Sigmoid colon (tissue), 7 donors: ENCODE data around the gene TIGAR. TPM values are rescaled to one million over a fixed set of nuclear protein-coding genes. Genes with fewer than 3 reads are reported as not detected.

Experiments
- DNase-seq: peaks from one replicate; pipeline ENCODE4 v3.0.0-alpha.2; 2019
- H3K27ac ChIP-seq, 4 donors: fragments of 200-600 bp; sonication (generic); one replicate each; pipeline ENCODE4 v1.5.1; 2016 to 2019; ENCODE audit warnings: mild to moderate bottlenecking in 1 of 4
- H3K27me3 ChIP-seq, 3 donors: fragments of 200-600 bp; sonication (generic); one replicate each; pipeline ENCODE4 v1.5.1; 2019; ENCODE audit warnings: mild to moderate bottlenecking in 1 of 3
- H3K36me3 ChIP-seq, 4 donors: fragments of 200-600 bp; sonication (generic); one replicate each; pipeline ENCODE4 v1.5.1; 2016 to 2019
- H3K4me1 ChIP-seq, 4 donors: fragments of 200-600 bp; sonication (generic); one replicate each; pipeline ENCODE4 v1.5.1; 2017 to 2019
- H3K4me3 ChIP-seq, 4 donors: fragments of 200-600 bp; sonication (generic); one replicate each; pipeline ENCODE4 v1.5.1; 2017 to 2019; ENCODE audit warnings: mild to moderate bottlenecking in 2 of 4, moderate library complexity in 1 of 4
- H3K9me3 ChIP-seq, 4 donors: fragments of 200-600 bp in 3 of 4; sonication (generic) in 3 of 4; one replicate each; pipeline versions ENCODE4 v1.5.1 to v1.6.1; 2013 to 2019
- EP300 ChIP-seq, 4 donors: sonication (generic); formaldehyde crosslinking; IDR thresholded peaks; one replicate each; pipeline ENCODE4 v1.6.1; 2017; ENCODE audit warnings: antibody characterized with exemption in 4 of 4
- POLR2A ChIP-seq, 2 donors: fragments of 450-650 bp; IDR thresholded peaks; one replicate each; pipeline ENCODE4 v1.6.1; 2016; ENCODE audit warnings: antibody characterized with exemption in 2 of 2, mild to moderate bottlenecking in 2 of 2, moderate library complexity in 2 of 2
- POLR2AphosphoS5 ChIP-seq, 4 donors: sonication (generic); formaldehyde crosslinking; IDR thresholded peaks; one replicate each; pipeline ENCODE4 v1.6.1; 2017; ENCODE audit warnings: antibody characterized with exemption in 4 of 4
- WGBS, 2 donors: extraction: QIAGEN DNeasy Blood & Tissue Kit; methylation state at CpG; one replicate each; pipeline ENCODE4 v1.1.7; 2013; 5-methylcytosine and 5-hydroxymethylcytosine counted together
- intact Hi-C: fragments of 100-400 bp; cut with DNase I; formaldehyde crosslinking; loops from one replicate; pipeline ENCODE4 v1.15.1; 2023
- polyA plus RNA-seq, 3 donors: library from polyadenylated mRNA; stranded (reverse); fragments of 200-250 nt; gene quantifications; one replicate each; pipeline ENCODE4 v1.2.3, GENCODE V29; 2013
- total RNA-seq, 4 donors: library from RNA; depleted of rRNA; stranded (reverse); fragments of >200 nt; gene quantifications; one replicate each; pipeline ENCODE4 v1.1.0, GENCODE V29; 2016
- TF ChIP-seq, protein P1 (sequence below), 4 experiments: fragments of 450-650 bp in 3 of 4; fragments of 200-600 bp in 1 of 4; IDR thresholded peaks; one replicate each; pipeline ENCODE4 v1.5.1; 2016 to 2019; ENCODE audit warnings: antibody characterized with exemption in 4 of 4, mild to moderate bottlenecking in 3 of 4, moderate library complexity in 2 of 4
- donor health status: healthy with polysubstance abuse.
- donor health status: Bipolar disorder and iron deficiency.
- donor health status: healthy.

TIGAR gene
- total and polyA plus RNA-seq, 7 donors, result 4.4 to 14.6 (median 6.0) TPM

GRCh38 chr12:4276524-4277204 is 44.3 kb upstream of the TIGAR start:
- H3K9me3 ChIP-seq, result no peaks in the 10 kb centered on the region
- peak overlapping the region; percentile 93 to 99 (median 95) for H3K27ac ChIP-seq
- peaks cover 0 to 49% (median 7%) of the 10 kb centered on the region in 4 donors for H3K36me3 ChIP-seq
- H3K4me1 ChIP-seq, result peaks cover 0 to 74% (median 70%) of the 10 kb centered on the region in 4 donors
- WGBS, 2 donors, result 2 to 7% methylated on average over 10 of the region's 10 CpGs
- peak; percentile 95 for DNase-seq
- H3K4me3 ChIP-seq, result peak overlapping the region in 3 of 4 donors; percentile 67 to 91 (median 82)
- no peaks in the 10 kb centered on the region for H3K27me3 ChIP-seq
- intact Hi-C loops, result loop anchor here (1.0 to 10.0 kb wide), 5 partner anchors 169 to 1202 kb away; partner anchors contain the start of gene TSPAN9
- no peak for TF ChIP-seq EP300 (IDR thresholded peaks at IDR 0.05)
- TF ChIP-seq, protein P1, sequence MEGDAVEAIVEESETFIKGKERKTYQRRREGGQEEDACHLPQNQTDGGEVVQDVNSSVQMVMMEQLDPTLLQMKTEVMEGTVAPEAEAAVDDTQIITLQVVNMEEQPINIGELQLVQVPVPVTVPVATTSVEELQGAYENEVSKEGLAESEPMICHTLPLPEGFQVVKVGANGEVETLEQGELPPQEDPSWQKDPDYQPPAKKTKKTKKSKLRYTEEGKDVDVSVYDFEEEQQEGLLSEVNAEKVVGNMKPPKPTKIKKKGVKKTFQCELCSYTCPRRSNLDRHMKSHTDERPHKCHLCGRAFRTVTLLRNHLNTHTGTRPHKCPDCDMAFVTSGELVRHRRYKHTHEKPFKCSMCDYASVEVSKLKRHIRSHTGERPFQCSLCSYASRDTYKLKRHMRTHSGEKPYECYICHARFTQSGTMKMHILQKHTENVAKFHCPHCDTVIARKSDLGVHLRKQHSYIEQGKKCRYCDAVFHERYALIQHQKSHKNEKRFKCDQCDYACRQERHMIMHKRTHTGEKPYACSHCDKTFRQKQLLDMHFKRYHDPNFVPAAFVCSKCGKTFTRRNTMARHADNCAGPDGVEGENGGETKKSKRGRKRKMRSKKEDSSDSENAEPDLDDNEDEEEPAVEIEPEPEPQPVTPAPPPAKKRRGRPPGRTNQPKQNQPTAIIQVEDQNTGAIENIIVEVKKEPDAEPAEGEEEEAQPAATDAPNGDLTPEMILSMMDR (IDR thresholded peaks at IDR 0.05), result peak; percentile 93 to 96 (median 96)
- peak in 3 of 4 donors; percentile 51 to 61 (median 60) for TF ChIP-seq POLR2AphosphoS5 (IDR thresholded peaks at IDR 0.05)
- no peak for TF ChIP-seq POLR2A (IDR thresholded peaks at IDR 0.05)

DNA sequence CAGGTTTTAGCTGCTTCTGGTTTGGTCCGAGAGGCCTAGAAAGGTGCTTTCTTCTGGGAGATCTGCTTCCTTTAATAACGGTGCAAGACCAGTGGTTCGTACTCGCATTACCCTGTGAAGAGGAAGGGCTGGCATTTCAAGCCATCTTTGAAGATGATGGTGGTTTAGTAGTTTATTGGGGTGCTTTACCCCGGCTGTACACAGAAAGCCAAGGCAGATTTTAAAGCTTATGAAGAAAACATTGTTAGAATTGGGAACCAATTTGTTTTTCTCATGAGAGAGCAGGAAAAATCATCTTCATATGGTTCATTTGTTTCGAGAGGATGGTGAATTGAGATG is 43.8 kb upstream of the TIGAR start:
- no peak for DNase-seq
- Histone ChIP-seq H3K27me3 (no peaks in the 10 kb centered on the region), H3K9me3 (no peaks in the 10 kb centered on the region), H3K4me3 (peak overlapping the region in 1 of 4 donors; percentile 91), H3K36me3 (peaks cover 0 to 54% (median 10%) of the 10 kb centered on the region in 4 donors), H3K27ac (peak overlapping the region; percentile 23 to 99 (median 95)), H3K4me1 (peaks cover 0 to 76% (median 74%) of the 10 kb centered on the region in 4 donors)
- intact Hi-C loops, result loop anchor here (1.0 to 10.0 kb wide), 5 partner anchors 170 to 1202 kb away; partner anchors contain the start of gene TSPAN9
- TF ChIP-seq EP300 (IDR thresholded peaks at IDR 0.05) (no peak), POLR2A (IDR thresholded peaks at IDR 0.05) (no peak), POLR2AphosphoS5 (IDR thresholded peaks at IDR 0.05) (no peak)
- TF ChIP-seq, protein P1 (IDR thresholded peaks at IDR 0.05), result no peak
- 12 to 24% methylated on average over 6 of the region's 6 CpGs for WGBS, 2 donors

- Histone ChIP-seq H3K27me3 (no peaks in the 10 kb centered on the region), H3K27ac (peak overlapping the region; percentile 23 to 99 (median 86)), H3K36me3 (peaks cover 0 to 61% (median 13%) of the 10 kb centered on the region in 4 donors), H3K4me1 (peaks cover 0 to 75% (median 73%) of the 10 kb centered on the region in 4 donors), H3K4me3 (no peak overlapping the region), H3K9me3 (no peaks in the 10 kb centered on the region)
- WGBS, 2 donors, result 30 to 66% methylated on average over 3 of the region's 3 CpGs
- TF ChIP-seq EP300 (IDR thresholded peaks at IDR 0.05) (no peak), POLR2A (IDR thresholded peaks at IDR 0.05) (no peak), POLR2AphosphoS5 (IDR thresholded peaks at IDR 0.05) (no peak)
- TF ChIP-seq, protein P1 (IDR thresholded peaks at IDR 0.05), result no peak
- DNase-seq, result no peak
- intact Hi-C loops, result loop anchor here (1.0 to 10.0 kb wide), 5 partner anchors 171 to 1203 kb away; partner anchors contain the start of gene TSPAN9
Observed at GRCh38 chr12:4277857-4278256, 43.2 kb upstream of the TIGAR start.

DNA sequence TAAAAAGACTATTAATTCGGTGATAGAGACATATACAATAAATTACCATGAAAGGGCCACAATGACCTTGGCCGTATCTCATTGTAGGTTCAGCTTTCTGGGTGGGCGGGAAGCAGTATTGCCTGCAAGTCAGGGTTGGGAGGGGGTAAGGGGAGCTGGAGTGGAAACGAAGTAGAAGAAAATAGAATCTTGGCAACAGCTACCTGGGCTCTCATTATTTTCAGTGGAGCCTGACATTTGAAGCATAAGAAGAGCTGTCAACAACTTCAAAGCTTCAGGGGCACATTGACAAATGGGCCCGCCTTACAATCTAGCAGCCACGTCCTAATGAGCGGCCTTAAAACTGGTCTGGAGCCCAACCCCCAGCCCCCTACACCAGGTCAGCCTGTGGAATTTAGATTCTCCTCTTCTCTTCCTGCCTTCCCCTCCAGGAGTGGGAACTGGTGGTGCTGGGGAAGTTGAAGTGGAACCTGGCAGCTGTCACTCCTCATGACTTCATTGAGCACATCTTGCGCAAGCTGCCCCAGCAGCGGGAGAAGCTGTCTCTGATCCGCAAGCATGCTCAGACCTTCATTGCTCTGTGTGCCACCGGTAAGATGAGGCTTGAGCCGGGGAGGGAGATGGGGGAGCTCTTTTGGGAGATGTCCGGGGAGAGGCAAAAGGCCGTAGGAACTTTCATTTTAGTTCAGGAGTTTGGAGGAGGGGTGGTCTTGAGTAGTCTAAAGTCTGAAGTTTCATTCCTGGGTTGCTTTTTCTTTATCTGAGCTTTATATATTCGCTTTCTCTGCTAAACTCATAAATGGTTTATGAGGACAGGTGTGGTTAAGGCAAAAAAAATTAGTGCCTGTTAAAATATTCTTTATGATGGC is 42.5 kb upstream of the TIGAR start:
- 15 to 49% methylated on average over 15 of the region's 15 CpGs for WGBS, 2 donors
- H3K4me1 ChIP-seq, result peaks cover 0 to 76% (median 74%) of the 10 kb centered on the region in 4 donors
- no peaks in the 10 kb centered on the region for H3K9me3 ChIP-seq
- intact Hi-C loops, result loop anchor here (10.0 kb wide), 1 partner anchor 1204 kb away; the partner anchor contains the start of gene TSPAN9
- TF ChIP-seq EP300 (IDR thresholded peaks at IDR 0.05) (no peak), POLR2AphosphoS5 (IDR thresholded peaks at IDR 0.05) (peak in 2 of 4 donors; percentile 7 to 25)
- H3K4me3 ChIP-seq, result no peak overlapping the region
- H3K36me3 ChIP-seq, result peaks cover 0 to 68% (median 20%) of the 10 kb centered on the region in 4 donors
- peak; percentile 79 for DNase-seq
- H3K27ac ChIP-seq, result peak overlapping the region in 3 of 4 donors; percentile 75 to 99 (median 96)
- no peaks in the 10 kb centered on the region for H3K27me3 ChIP-seq
